Measurements from ENCODE around the gene ADARB1. TPM values are rescaled to one million over a fixed set of nuclear protein-coding genes. Genes with fewer than 3 reads are reported as not detected.

Gene ADARB1
- total RNA-seq, 1 experiment from 2014 or later = 12.1 TPM

DNA sequence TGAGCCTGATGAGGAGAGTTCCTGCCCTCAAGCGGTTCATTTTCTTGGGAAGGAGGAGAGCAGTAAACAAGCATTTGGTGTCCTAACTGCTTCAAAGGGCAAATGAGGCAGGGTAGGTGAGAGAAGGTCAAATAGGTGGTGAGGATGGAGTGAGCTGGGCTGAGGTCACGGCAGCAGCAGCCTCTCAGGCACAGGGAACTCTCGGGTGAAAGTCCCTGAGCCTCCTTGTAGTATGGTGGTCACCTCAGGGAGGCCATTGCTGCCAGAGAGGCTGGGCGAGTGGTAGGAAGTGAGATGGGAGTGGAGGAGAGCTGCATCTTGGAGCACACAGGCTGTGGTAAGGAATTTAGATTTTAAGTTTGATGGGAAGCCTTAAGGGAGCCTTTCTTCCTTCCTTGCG lies 4.0 kb downstream of the ADARB1 start:
- Histone ChIP-seq H3K9me2 (ENCODE audit: insufficient read depth) (no peaks in the 10 kb centered on the region), H3K4me3 (no peak overlapping the region), H3F3A (ENCODE audit: insufficient read depth, low read depth) (peaks cover 11% of the 10 kb centered on the region; the same call in 1 of the 2 replicates), H3K79me2 (ENCODE audit: low read depth) (no peaks in the 10 kb centered on the region), H2AFZ (no peak overlapping the region), H3K4me1 (replicated peaks; ENCODE audit: insufficient read depth) (0 out of 2 replicates have a peak, but pooled peaks cover 2% of the 10 kb centered on the region), H3K36me3 (ENCODE audit: low read depth) (no peaks in the 10 kb centered on the region), H3K9me3 (ENCODE audit: insufficient read depth, low read depth) (no peaks in the 10 kb centered on the region), H3K27me3 (ENCODE audit: insufficient read depth, low read depth) (no peaks in the 10 kb centered on the region), H3K27ac (no peak overlapping the region), H4K20me1 (ENCODE audit: insufficient read depth) (no peaks in the 10 kb centered on the region), H3K4me2 (no peak overlapping the region)
- no TSS peak for BruUV-seq (replicated peaks)
- intact Hi-C loops (cut with micrococcal nuclease; ENCODE audit: unreplicated experiment) = no loop called here
- TF ChIP-seq, protein P1, sequence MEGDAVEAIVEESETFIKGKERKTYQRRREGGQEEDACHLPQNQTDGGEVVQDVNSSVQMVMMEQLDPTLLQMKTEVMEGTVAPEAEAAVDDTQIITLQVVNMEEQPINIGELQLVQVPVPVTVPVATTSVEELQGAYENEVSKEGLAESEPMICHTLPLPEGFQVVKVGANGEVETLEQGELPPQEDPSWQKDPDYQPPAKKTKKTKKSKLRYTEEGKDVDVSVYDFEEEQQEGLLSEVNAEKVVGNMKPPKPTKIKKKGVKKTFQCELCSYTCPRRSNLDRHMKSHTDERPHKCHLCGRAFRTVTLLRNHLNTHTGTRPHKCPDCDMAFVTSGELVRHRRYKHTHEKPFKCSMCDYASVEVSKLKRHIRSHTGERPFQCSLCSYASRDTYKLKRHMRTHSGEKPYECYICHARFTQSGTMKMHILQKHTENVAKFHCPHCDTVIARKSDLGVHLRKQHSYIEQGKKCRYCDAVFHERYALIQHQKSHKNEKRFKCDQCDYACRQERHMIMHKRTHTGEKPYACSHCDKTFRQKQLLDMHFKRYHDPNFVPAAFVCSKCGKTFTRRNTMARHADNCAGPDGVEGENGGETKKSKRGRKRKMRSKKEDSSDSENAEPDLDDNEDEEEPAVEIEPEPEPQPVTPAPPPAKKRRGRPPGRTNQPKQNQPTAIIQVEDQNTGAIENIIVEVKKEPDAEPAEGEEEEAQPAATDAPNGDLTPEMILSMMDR (conservative IDR thresholded peaks at IDR 0.05) = no peak
- TF ChIP-seq EZH2 (IDR thresholded peaks at IDR 0.05; ENCODE audit: low read depth) = no peak
- ChIA-PET POLR2A (ENCODE audit: unreplicated experiment) (no interaction called here), CTCF (interaction anchor here (0.7 kb wide), 1 partner anchor 79 kb away, joined by 3 read pairs; no protein-coding TSS in a partner anchor)
- no peak for DNase-seq

DNA sequence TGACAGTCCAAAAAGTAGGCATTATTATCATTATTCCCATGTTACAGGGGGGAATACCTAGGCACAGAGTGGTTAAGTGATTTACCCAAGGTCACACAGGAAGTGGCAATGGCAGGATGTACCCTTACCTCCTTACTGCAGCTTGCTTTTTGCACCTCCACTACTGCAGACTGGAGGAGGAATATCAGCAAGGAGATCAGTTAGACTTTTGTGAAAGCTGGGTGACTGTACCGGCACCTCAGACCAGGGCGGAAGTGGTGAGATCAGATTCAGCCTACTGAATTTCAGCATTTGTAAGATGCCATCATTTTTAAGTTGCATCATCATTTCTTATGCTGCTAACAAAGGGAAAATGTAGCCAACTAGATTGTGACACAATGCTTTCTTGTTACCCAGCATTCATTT lies 4.5 kb downstream of the ADARB1 start:
- no peak for TF ChIP-seq EZH2 (IDR thresholded peaks at IDR 0.05; ENCODE audit: low read depth)
- TF ChIP-seq, protein P1 (conservative IDR thresholded peaks at IDR 0.05) = no peak
- no peak overlapping the region for H2AFZ ChIP-seq
- H3F3A ChIP-seq (ENCODE audit: insufficient read depth, low read depth) = peaks cover 11% of the 10 kb centered on the region; the same call in 1 of the 2 replicates
- BruUV-seq (replicated peaks) = no TSS peak
- no peaks in the 10 kb centered on the region for H4K20me1 ChIP-seq (ENCODE audit: insufficient read depth)
- no peak overlapping the region for H3K4me2 ChIP-seq
- no peaks in the 10 kb centered on the region for H3K9me2 ChIP-seq (ENCODE audit: insufficient read depth)
- H3K79me2 ChIP-seq (ENCODE audit: low read depth) = no peaks in the 10 kb centered on the region
- no peaks in the 10 kb centered on the region for H3K36me3 ChIP-seq (ENCODE audit: low read depth)
- no peak overlapping the region for H3K4me3 ChIP-seq
- CTCF ChIA-PET = no interaction called here
- H3K27ac ChIP-seq = no peak overlapping the region
- H3K4me1 ChIP-seq (replicated peaks; ENCODE audit: insufficient read depth) = no peaks in the 10 kb centered on the region
- no peak for DNase-seq
- H3K9me3 ChIP-seq (ENCODE audit: insufficient read depth, low read depth) = no peaks in the 10 kb centered on the region
- intact Hi-C loops (cut with micrococcal nuclease; ENCODE audit: unreplicated experiment) = no loop called here
- H3K27me3 ChIP-seq (ENCODE audit: insufficient read depth, low read depth) = no peaks in the 10 kb centered on the region
- POLR2A ChIA-PET (ENCODE audit: unreplicated experiment) = interaction anchor here (0.7 kb wide), 1 partner anchor 124 kb away, joined by 4 read pairs; no protein-coding TSS in a partner anchor

DNA sequence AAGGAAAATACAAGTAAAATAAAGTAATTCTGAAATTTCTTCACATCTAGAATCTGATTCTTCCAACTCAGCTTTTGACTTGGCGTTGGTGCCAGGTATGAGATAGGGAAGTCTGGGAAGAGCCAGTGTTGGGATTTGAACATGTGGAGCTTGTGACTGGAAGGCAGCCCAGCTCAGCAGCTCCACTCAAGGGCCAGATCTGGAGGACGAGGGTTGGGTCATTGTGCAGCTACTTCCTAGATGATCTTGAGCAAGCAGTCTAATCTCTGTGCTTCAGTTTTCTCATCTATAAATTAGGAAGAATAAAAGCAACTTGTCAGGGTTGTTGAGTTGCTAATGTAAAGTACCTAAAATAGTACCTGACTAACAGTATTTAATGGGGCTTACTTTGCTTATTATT lies 5.0 kb downstream of the ADARB1 start:
- Histone ChIP-seq H3K36me3 (ENCODE audit: low read depth) (no peaks in the 10 kb centered on the region), H4K20me1 (ENCODE audit: insufficient read depth) (no peaks in the 10 kb centered on the region), H3K4me1 (replicated peaks; ENCODE audit: insufficient read depth) (no peaks in the 10 kb centered on the region), H3K79me2 (ENCODE audit: low read depth) (no peaks in the 10 kb centered on the region), H3K9me2 (ENCODE audit: insufficient read depth) (no peaks in the 10 kb centered on the region), H3K27me3 (ENCODE audit: insufficient read depth, low read depth) (no peaks in the 10 kb centered on the region), H3K9me3 (ENCODE audit: insufficient read depth, low read depth) (no peaks in the 10 kb centered on the region), H3F3A (ENCODE audit: insufficient read depth, low read depth) (peaks cover 11% of the 10 kb centered on the region; the same call in 1 of the 2 replicates), H3K27ac (no peak overlapping the region), H2AFZ (no peak overlapping the region), H3K4me3 (no peak overlapping the region), H3K4me2 (no peak overlapping the region)
- intact Hi-C loops (cut with micrococcal nuclease; ENCODE audit: unreplicated experiment) = no loop called here
- no peak for TF ChIP-seq EZH2 (IDR thresholded peaks at IDR 0.05; ENCODE audit: low read depth)
- TF ChIP-seq, protein P1 (conservative IDR thresholded peaks at IDR 0.05) = no peak
- POLR2A ChIA-PET (ENCODE audit: unreplicated experiment) = interaction anchor here (0.7 kb wide), 1 partner anchor 124 kb away, joined by 4 read pairs; no protein-coding TSS in a partner anchor
- BruUV-seq (replicated peaks) = no TSS peak
- CTCF ChIA-PET = no interaction called here
- no peak for DNase-seq
